SK-N-SH (cell line): ENCODE data around the gene SF3A2. TPM values are rescaled to one million over a fixed set of nuclear protein-coding genes. Genes with fewer than 3 reads are reported as not detected.
A peak's percentile ranks its signal among the peaks of the same experiment; 100 is the strongest.

Experiments
- CTCF ChIA-PET: fragments of 300-600, 350-600 bp; formaldehyde crosslinking; extraction: SDS; loops from one replicate; lab custom pipeline; 2021; lab: Yijun Ruan, JAX
- POLR2A ChIA-PET: fragments of 350-600 bp; sonication (Branson Sonifier 250); formaldehyde crosslinking; extraction: SDS; loops from one replicate; lab custom pipeline; 2020; ENCODE audit warnings: antibody characterized with exemption, inconsistent platforms; lab: Yijun Ruan, JAX
- DNase-seq: peaks from one replicate; pipeline ENCODE4 v3.0.0; 2012
- H2AFZ ChIP-seq: fragments of 200-600 bp; sonication (generic); 2 replicates; pipeline ENCODE4 v1.8.1; 2016; ENCODE audit warnings: antibody characterized with exemption, mild to moderate bottlenecking, low read depth
- H3F3A ChIP-seq: fragments of 200-600 bp; sonication (generic); replicated peaks from 2 replicates; pipeline ENCODE3; 2016; ENCODE audit warnings: antibody characterized with exemption, mild to moderate bottlenecking; ENCODE audit not compliant: insufficient read depth
- H3K27ac ChIP-seq, 2 experiments: fragments of 200-500 bp in 1 of 2; fragments of 200-600 bp in 1 of 2; sonication (Bioruptor generic) in 1 of 2; sonication (generic), shearing (Covaris generic) in 1 of 2; 2 replicates each; pipeline versions ENCODE4 v1.5.1 to v1.6.1; 2014 to 2016; ENCODE audit warnings: low read depth in 2 of 2, inconsistent platforms in 1 of 2, low read length in 1 of 2, mild to moderate bottlenecking in 1 of 2, mixed read lengths in 1 of 2
- H3K27me3 ChIP-seq: fragments of 200-600 bp; sonication (generic), shearing (Covaris generic); 2 replicates; pipeline ENCODE4 v1.6.1; 2016; ENCODE audit warnings: mixed run types; ENCODE audit not compliant: insufficient read depth
- H3K36me3 ChIP-seq, 2 experiments: fragments of 200-500 bp in 1 of 2; fragments of 200-600 bp in 1 of 2; sonication (Bioruptor generic) in 1 of 2; sonication (generic) in 1 of 2; replicated peaks in 1 of 2; 2 replicates each; pipeline versions ENCODE3 to v1.5.1; 2014 to 2016; ENCODE audit warnings: low read length in 1 of 2, mild to moderate bottlenecking in 1 of 2; ENCODE audit not compliant: insufficient read depth in 2 of 2, control insufficient read depth in 1 of 2
- H3K4me1 ChIP-seq, 2 experiments: fragments of 200-500 bp in 1 of 2; fragments of 200-600 bp in 1 of 2; sonication (Bioruptor generic) in 1 of 2; sonication (generic), shearing (Covaris generic) in 1 of 2; 2 replicates each; pipeline versions ENCODE4 v1.5.1 to v1.6.1; 2014 to 2016; ENCODE audit warnings: low read depth in 1 of 2, low read length in 1 of 2, mixed run types in 1 of 2; ENCODE audit not compliant: insufficient read depth in 2 of 2, control insufficient read depth in 1 of 2
- H3K4me2 ChIP-seq: fragments of 200-600 bp; sonication (generic), shearing (Covaris generic); 2 replicates; pipeline ENCODE4 v1.6.1; 2017; ENCODE audit warnings: mixed run types
- H3K4me3 ChIP-seq, 2 experiments: fragments of 200-500 bp in 1 of 2; fragments of 200-600 bp in 1 of 2; sonication (Bioruptor generic) in 1 of 2; sonication (generic), shearing (Covaris generic) in 1 of 2; 2 replicates each; pipeline versions ENCODE4 v1.5.1 to v1.8.1; 2014 to 2016; ENCODE audit warnings: low read depth in 2 of 2, inconsistent platforms in 1 of 2, low read length in 1 of 2, mild to moderate bottlenecking in 1 of 2, mixed read lengths in 1 of 2, moderate library complexity in 1 of 2
- H3K79me2 ChIP-seq: fragments of 200-600 bp; sonication (generic); 2 replicates; pipeline ENCODE4 v1.8.1; 2017; ENCODE audit warnings: mild to moderate bottlenecking; ENCODE audit not compliant: insufficient read depth
- H3K9ac ChIP-seq: fragments of 200-600 bp; sonication (generic); 2 replicates; pipeline ENCODE4 v1.6.1; 2017; ENCODE audit warnings: mixed run types
- H3K9me2 ChIP-seq: fragments of 200-600 bp; sonication (generic); 2 replicates; pipeline ENCODE4 v1.6.1; 2017; ENCODE audit warnings: mixed run types
- H3K9me3 ChIP-seq: fragments of 200-600 bp; sonication (generic); 2 replicates; pipeline ENCODE4 v1.6.1; 2017; ENCODE audit warnings: mixed run types, mild to moderate bottlenecking, moderate library complexity
- H4K20me1 ChIP-seq: fragments of 200-600 bp; sonication (generic); 2 replicates; pipeline ENCODE4 v1.6.1; 2017; ENCODE audit warnings: mild to moderate bottlenecking, mixed run types; ENCODE audit not compliant: insufficient read depth
- CHD2 ChIP-seq: fragments of 150-350 bp; IDR thresholded peaks from 2 replicates; pipeline ENCODE4 v1.6.1; 2018; ENCODE audit warnings: low read length; ENCODE audit not compliant: partially characterized antibody
- ELF1 ChIP-seq: IDR thresholded peaks from 2 replicates; pipeline ENCODE4 v1.4.0; 2012
- EP300 ChIP-seq, 2 experiments: IDR thresholded peaks; 2 replicates each; pipeline versions ENCODE4 v1.4.0 to v1.6.1; 2012; ENCODE audit warnings: borderline replicate concordance in 1 of 2, low read depth in 1 of 2, low read length in 1 of 2
- FOSL2 ChIP-seq: IDR thresholded peaks from 2 replicates; pipeline ENCODE4 v1.4.0; 2012; ENCODE audit warnings: low read depth, mild to moderate bottlenecking, moderate library complexity, borderline replicate concordance
- FOXJ3 ChIP-seq: sonication (generic); formaldehyde crosslinking; IDR thresholded peaks from 2 replicates; pipeline ENCODE4 v1.5.1; 2020; ENCODE audit warnings: mild to moderate bottlenecking, missing genetic modification reagents
- JUND ChIP-seq: IDR thresholded peaks from 2 replicates; pipeline ENCODE4 v1.4.0; 2012
- MEF2A ChIP-seq: IDR thresholded peaks from 2 replicates; pipeline ENCODE4 v1.4.0; 2012; ENCODE audit warnings: low read depth, borderline replicate concordance
- MXI1 ChIP-seq: IDR thresholded peaks from 2 replicates; pipeline ENCODE4 v1.6.1; 2012; ENCODE audit warnings: mild to moderate bottlenecking, low read depth, low read length, improper control_type of control experiment
- POLR2AphosphoS5 ChIP-seq: IDR thresholded peaks from 2 replicates; pipeline ENCODE4 v1.6.1; 2012; ENCODE audit warnings: low read depth, low read length
- RAD21 ChIP-seq: IDR thresholded peaks from 2 replicates; pipeline ENCODE4 v1.6.1; 2012; ENCODE audit warnings: mild to moderate bottlenecking, low read length
- SMC3 ChIP-seq: IDR thresholded peaks from 2 replicates; pipeline ENCODE4 v1.6.1; 2012; ENCODE audit warnings: low read depth, low read length, improper control_type of control experiment
- TAF1 ChIP-seq: IDR thresholded peaks from 2 replicates; pipeline ENCODE4 v1.6.1; 2012; ENCODE audit warnings: low read depth, mild to moderate bottlenecking, low read length, moderate library complexity, borderline replicate concordance
- TCF12 ChIP-seq: IDR thresholded peaks from 2 replicates; pipeline ENCODE4 v1.4.0; 2012
- YY1 ChIP-seq: IDR thresholded peaks from 2 replicates; pipeline ENCODE4 v1.4.0; 2012; ENCODE audit warnings: low read depth, mild to moderate bottlenecking
- WGBS: methylation state at CpG from one replicate; pipeline ENCODE4 v1.1.6; 2017; ENCODE audit warnings: low lambda C conversion rate; 5-methylcytosine and 5-hydroxymethylcytosine counted together
- polyA plus RNA-seq, 3 experiments: library from polyadenylated mRNA; depleted of rRNA; stranded (reverse); fragments of >200 nt; gene quantifications; 2 replicates each; pipeline ENCODE4 v1.2.3, GENCODE V29; 2012
- TF ChIP-seq, protein P1 (sequence below): IDR thresholded peaks from 2 replicates; pipeline ENCODE4 v1.4.0; 2012; ENCODE audit warnings: low read depth, borderline replicate concordance
- TF ChIP-seq, protein P2 (sequence below): fragments of 150-350 bp; IDR thresholded peaks from 2 replicates; pipeline ENCODE4 v1.6.1; 2017; ENCODE audit warnings: antibody characterized with exemption, low read length, low read depth, borderline replicate concordance
- TF ChIP-seq, protein P3 (sequence below): IDR thresholded peaks from 2 replicates; pipeline ENCODE4; 2012
- TF ChIP-seq, protein P4 (sequence below): IDR thresholded peaks from 2 replicates; pipeline ENCODE4 v1.4.0; 2012; ENCODE audit warnings: low read depth
- TF ChIP-seq, protein P5 (sequence below): IDR thresholded peaks from 2 replicates; pipeline ENCODE4 v1.4.0; 2012; ENCODE audit warnings: low read depth, borderline replicate concordance

The SF3A2 gene
- polyA plus RNA-seq, 1 of the 3 experiments (the other 2 are of a cell fraction), result 55.8 TPM

DNA sequence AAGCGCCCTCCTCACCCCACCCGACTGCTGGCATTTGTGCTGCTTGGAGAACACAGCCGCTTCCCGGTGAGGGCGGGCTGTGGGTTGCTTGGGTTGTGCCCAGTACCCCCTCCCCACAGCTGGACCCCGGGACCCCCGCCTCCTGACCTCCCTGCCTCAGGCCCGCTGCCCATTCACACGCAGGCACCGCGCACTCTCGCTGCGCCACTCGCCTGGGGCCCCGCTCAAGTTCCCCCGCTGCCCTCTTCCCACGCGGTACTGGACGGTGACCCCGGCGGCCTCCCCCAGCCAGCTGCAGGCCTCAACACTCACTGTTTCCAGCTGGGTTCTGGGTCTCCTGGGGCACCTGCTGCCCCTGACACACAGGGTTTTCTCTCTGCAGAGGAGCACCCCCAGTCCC, 16.9 kb upstream of the SF3A2 start:
- H3K4me1 ChIP-seq, result peaks cover 0 to 13% of the 10 kb centered on the region in 2 experiments; a peak in 1 of 4 replicates
- H3K9me2 ChIP-seq, result no peaks in the 10 kb centered on the region
- TF ChIP-seq MXI1 (no peak), TAF1 (no peak), RAD21 (no peak), EP300 (IDR thresholded peaks at IDR 0.05; ENCODE audit: borderline replicate concordance in 1 of 2, low read depth in 1 of 2, low read length in 1 of 2) (no peak), FOXJ3 (CRISPR knock-in tag) (no peak), TCF12 (no peak), YY1 (no peak), JUND (no peak)
- TF ChIP-seq, protein P1, sequence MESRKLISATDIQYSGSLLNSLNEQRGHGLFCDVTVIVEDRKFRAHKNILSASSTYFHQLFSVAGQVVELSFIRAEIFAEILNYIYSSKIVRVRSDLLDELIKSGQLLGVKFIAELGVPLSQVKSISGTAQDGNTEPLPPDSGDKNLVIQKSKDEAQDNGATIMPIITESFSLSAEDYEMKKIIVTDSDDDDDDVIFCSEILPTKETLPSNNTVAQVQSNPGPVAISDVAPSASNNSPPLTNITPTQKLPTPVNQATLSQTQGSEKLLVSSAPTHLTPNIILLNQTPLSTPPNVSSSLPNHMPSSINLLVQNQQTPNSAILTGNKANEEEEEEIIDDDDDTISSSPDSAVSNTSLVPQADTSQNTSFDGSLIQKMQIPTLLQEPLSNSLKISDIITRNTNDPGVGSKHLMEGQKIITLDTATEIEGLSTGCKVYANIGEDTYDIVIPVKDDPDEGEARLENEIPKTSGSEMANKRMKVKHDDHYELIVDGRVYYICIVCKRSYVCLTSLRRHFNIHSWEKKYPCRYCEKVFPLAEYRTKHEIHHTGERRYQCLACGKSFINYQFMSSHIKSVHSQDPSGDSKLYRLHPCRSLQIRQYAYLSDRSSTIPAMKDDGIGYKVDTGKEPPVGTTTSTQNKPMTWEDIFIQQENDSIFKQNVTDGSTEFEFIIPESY, result no peak
- TF ChIP-seq, protein P2, sequence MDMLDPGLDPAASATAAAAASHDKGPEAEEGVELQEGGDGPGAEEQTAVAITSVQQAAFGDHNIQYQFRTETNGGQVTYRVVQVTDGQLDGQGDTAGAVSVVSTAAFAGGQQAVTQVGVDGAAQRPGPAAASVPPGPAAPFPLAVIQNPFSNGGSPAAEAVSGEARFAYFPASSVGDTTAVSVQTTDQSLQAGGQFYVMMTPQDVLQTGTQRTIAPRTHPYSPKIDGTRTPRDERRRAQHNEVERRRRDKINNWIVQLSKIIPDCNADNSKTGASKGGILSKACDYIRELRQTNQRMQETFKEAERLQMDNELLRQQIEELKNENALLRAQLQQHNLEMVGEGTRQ, result no peak
- TF ChIP-seq, all 33 proteins: peak for 0
- no peak overlapping the region for H3K4me3 ChIP-seq
- H3K4me2 ChIP-seq, result no peak overlapping the region
- no peaks in the 10 kb centered on the region for H3F3A ChIP-seq
- POLR2A ChIA-PET, result no interaction called here
- no peaks in the 10 kb centered on the region for H3K27me3 ChIP-seq
- H3K79me2 ChIP-seq, result no peaks in the 10 kb centered on the region
- H4K20me1 ChIP-seq, result no peaks in the 10 kb centered on the region
- H3K9ac ChIP-seq, result no peak overlapping the region
- no peaks in the 10 kb centered on the region for H3K9me3 ChIP-seq
- H3K36me3 ChIP-seq, result peaks cover 3 to 55% of the 10 kb centered on the region in 2 experiments
- CTCF ChIA-PET, result interaction anchor here (3.2 to 3.8 kb wide), 2 partner anchors 65 to 96 kb away, joined by 23 to 31 read pairs; no protein-coding TSS in a partner anchor
- 98% methylated on average over 19 of the region's 21 CpGs for WGBS
- DNase-seq, result no peak
- H3K27ac ChIP-seq, result no peak overlapping the region; a peak in 1 of 4 replicates
- no peak overlapping the region for H2AFZ ChIP-seq

DNA sequence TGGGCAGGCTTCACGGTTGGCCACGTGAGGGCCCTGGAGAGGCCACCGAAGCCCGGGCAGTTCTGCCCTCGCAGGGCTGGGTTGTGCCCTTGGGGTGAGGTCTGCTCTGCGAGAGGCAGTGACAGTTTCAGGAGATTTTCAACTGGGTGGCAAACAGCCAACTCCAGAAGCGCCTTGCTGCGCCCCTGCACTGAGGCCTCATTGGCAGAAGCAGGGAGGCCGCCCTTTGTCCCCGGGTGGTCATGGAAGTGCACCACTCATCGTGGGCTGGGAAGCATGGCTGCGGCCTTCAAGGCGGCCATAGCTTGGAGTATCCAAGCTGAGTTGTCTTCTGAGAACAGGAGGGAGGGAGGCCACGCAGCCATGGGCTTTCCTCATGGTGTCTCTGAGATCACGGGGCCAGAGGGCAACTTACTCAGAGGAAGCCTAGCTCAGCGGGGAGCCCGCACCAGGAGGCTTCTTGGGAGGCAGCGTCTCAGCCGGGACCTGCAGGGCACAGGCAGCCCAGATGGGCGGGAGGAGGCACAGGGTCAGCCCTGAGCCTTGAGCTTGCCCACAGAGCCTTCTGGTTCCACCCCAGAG, 15.3 kb upstream of the SF3A2 start:
- 81% methylated on average over 6 of the region's 20 CpGs for WGBS
- Histone ChIP-seq H3K36me3 (peaks cover 3 to 53% of the 10 kb centered on the region in 2 experiments), H3K9me3 (no peaks in the 10 kb centered on the region), H4K20me1 (no peaks in the 10 kb centered on the region), H3K4me1 (peaks cover 0 to 13% of the 10 kb centered on the region in 2 experiments; a peak in 1 of 4 replicates), H3F3A (no peaks in the 10 kb centered on the region), H3K9ac (no peak overlapping the region), H3K27me3 (no peaks in the 10 kb centered on the region), H3K4me3 (no peak overlapping the region), H3K79me2 (no peaks in the 10 kb centered on the region), H3K4me2 (no peak overlapping the region), H3K9me2 (no peaks in the 10 kb centered on the region), H2AFZ (no peak overlapping the region), H3K27ac (peak overlapping the region in 1 of 2 experiments; percentile 44; a peak in 2 of 4 replicates)
- TF ChIP-seq FOSL2 (no peak), CHD2 (no peak), SMC3 (no peak), FOXJ3 (CRISPR knock-in tag) (no peak), MEF2A (no peak), MXI1 (no peak), ELF1 (no peak), POLR2AphosphoS5 (no peak)
- TF ChIP-seq, protein P1, result no peak
- TF ChIP-seq, protein P3, sequence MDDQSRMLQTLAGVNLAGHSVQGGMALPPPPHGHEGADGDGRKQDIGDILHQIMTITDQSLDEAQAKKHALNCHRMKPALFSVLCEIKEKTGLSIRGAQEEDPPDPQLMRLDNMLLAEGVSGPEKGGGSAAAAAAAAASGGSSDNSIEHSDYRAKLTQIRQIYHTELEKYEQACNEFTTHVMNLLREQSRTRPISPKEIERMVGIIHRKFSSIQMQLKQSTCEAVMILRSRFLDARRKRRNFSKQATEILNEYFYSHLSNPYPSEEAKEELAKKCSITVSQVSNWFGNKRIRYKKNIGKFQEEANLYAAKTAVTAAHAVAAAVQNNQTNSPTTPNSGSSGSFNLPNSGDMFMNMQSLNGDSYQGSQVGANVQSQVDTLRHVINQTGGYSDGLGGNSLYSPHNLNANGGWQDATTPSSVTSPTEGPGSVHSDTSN, result no peak
- TF ChIP-seq, protein P4, sequence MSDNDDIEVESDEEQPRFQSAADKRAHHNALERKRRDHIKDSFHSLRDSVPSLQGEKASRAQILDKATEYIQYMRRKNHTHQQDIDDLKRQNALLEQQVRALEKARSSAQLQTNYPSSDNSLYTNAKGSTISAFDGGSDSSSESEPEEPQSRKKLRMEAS, result no peak
- TF ChIP-seq, protein P2, result no peak
- TF ChIP-seq, protein P5, sequence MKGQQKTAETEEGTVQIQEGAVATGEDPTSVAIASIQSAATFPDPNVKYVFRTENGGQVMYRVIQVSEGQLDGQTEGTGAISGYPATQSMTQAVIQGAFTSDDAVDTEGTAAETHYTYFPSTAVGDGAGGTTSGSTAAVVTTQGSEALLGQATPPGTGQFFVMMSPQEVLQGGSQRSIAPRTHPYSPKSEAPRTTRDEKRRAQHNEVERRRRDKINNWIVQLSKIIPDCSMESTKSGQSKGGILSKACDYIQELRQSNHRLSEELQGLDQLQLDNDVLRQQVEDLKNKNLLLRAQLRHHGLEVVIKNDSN, result no peak
- POLR2A ChIA-PET, result no interaction called here
- CTCF ChIA-PET, result interaction anchor here (0.7 to 3.8 kb wide), 9 partner anchors 8 to 94 kb away, joined by 3 to 31 read pairs (median 5); no protein-coding TSS in a partner anchor
- peak; percentile 75 for DNase-seq
